Neural cell (in vitro differentiated cells): ENCODE measurements around the gene LY9. TPM values are rescaled to one million over a fixed set of nuclear protein-coding genes. Genes with fewer than 3 reads are reported as not detected.

Experiments used
- H2AFZ ChIP-seq: fragments of 200-600, 300-800 bp; sonication (generic), shearing (Covaris generic); 2 replicates; pipeline ENCODE4 v1.6.0; 2014; ENCODE audit warnings: low read depth, mild to moderate bottlenecking, antibody characterized with exemption, low read length, moderate library complexity
- H3F3A ChIP-seq: fragments of 200-600 bp; shearing (Covaris generic); 2 replicates; pipeline ENCODE4 v1.6.1; 2016; ENCODE audit warnings: mild to moderate bottlenecking, moderate library complexity, mixed read lengths, antibody characterized with exemption, low read length; ENCODE audit not compliant: insufficient read depth, poor library complexity, severe bottlenecking
- H3K27ac ChIP-seq: fragments of 200-600, 300-800 bp; sonication (generic), shearing (Covaris generic); 2 replicates; pipeline ENCODE4 v1.5.1; 2014; ENCODE audit warnings: mild to moderate bottlenecking, low read length, moderate library complexity
- H3K27me3 ChIP-seq: fragments of 300-800, 200-600 bp; sonication (generic), shearing (Covaris generic); 2 replicates; pipeline ENCODE4 v1.6.0; 2014; ENCODE audit warnings: mild to moderate bottlenecking, low read depth, low read length, moderate library complexity; ENCODE audit not compliant: insufficient read depth
- H3K36me3 ChIP-seq: fragments of 300-800, 200-600 bp; sonication (generic), shearing (Covaris generic); 2 replicates; pipeline ENCODE4 v1.5.1; 2014; ENCODE audit warnings: mild to moderate bottlenecking, antibody characterized with exemption, low read length, moderate library complexity; ENCODE audit not compliant: insufficient read depth
- H3K4me2 ChIP-seq: fragments of 300-800, 200-600 bp; sonication (generic), shearing (Covaris generic); 2 replicates; pipeline ENCODE4 v1.6.0; 2014; ENCODE audit warnings: mild to moderate bottlenecking, low read length
- H3K4me3 ChIP-seq: fragments of 300-800, 200-600 bp; sonication (generic), shearing (Covaris generic); 2 replicates; pipeline ENCODE4 v1.5.1; 2014; ENCODE audit warnings: mild to moderate bottlenecking, low read length, moderate library complexity
- H3K79me2 ChIP-seq: fragments of 200-600 bp; shearing (Covaris generic); replicated peaks from 2 replicates; pipeline ENCODE4 v1.6.0; 2014; ENCODE audit warnings: mild to moderate bottlenecking, low read length, moderate library complexity; ENCODE audit not compliant: insufficient read depth
- H3K9ac ChIP-seq: fragments of 300-800, 200-600 bp; sonication (generic), shearing (Covaris generic); 2 replicates; pipeline ENCODE4 v1.6.1; 2016; ENCODE audit warnings: mild to moderate bottlenecking, low read length, mixed read lengths
- H3K9me2 ChIP-seq: fragments of 200-600 bp; shearing (Covaris generic); 2 replicates; pipeline ENCODE4 v1.6.1; 2016; ENCODE audit warnings: mild to moderate bottlenecking, low read length, mixed read lengths; ENCODE audit not compliant: insufficient read depth
- H3K9me3 ChIP-seq: fragments of 200-600, 300-800 bp; sonication (generic), shearing (Covaris generic); 2 replicates; pipeline ENCODE4 v1.6.1; 2016; ENCODE audit warnings: mild to moderate bottlenecking, mixed run types, low read length, moderate library complexity, mixed read lengths
- H4K20me1 ChIP-seq: fragments of 200-600 bp; shearing (Covaris generic); 2 replicates; pipeline ENCODE4 v1.6.1; 2016; ENCODE audit warnings: mild to moderate bottlenecking, mixed run types; ENCODE audit not compliant: insufficient read depth
- EP300 ChIP-seq: fragments of 450-650 bp; conservative IDR thresholded peaks from 2 replicates; pipeline ENCODE4 v1.6.1; 2014; ENCODE audit warnings: antibody characterized with exemption, mild to moderate bottlenecking, moderate library complexity; ENCODE audit not compliant: poor library complexity, severe bottlenecking
- EZH2 ChIP-seq: fragments of 200-600, 300-800 bp; shearing (Covaris generic), sonication (generic); IDR thresholded peaks from 2 replicates; pipeline ENCODE4 v1.6.1; 2014; ENCODE audit warnings: antibody characterized with exemption, low read length, borderline replicate concordance, mild to moderate bottlenecking; ENCODE audit not compliant: insufficient read depth, poor library complexity, severe bottlenecking
- MXI1 ChIP-seq: fragments of 450-650 bp; conservative IDR thresholded peaks from 2 replicates; pipeline ENCODE4 v1.6.1; 2014; ENCODE audit warnings: antibody characterized with exemption, mild to moderate bottlenecking; ENCODE audit not compliant: poor library complexity, severe bottlenecking
- RAD21 ChIP-seq: fragments of 450-650 bp; conservative IDR thresholded peaks from 2 replicates; pipeline ENCODE4 v1.6.1; 2014; ENCODE audit warnings: antibody characterized with exemption, mild to moderate bottlenecking, moderate library complexity
- TAF1 ChIP-seq: IDR thresholded peaks from 2 replicates; pipeline ENCODE4 v1.6.1; 2012; ENCODE audit warnings: low read depth
- polyA plus RNA-seq: library from polyadenylated mRNA; depleted of rRNA; stranded (reverse); fragments of >200 nt; gene quantifications from 2 replicates; pipeline ENCODE4 v1.2.3, GENCODE V29; 2014
- TF ChIP-seq, protein P1 (sequence below): IDR thresholded peaks from 2 replicates; pipeline ENCODE4 v1.6.1; 2012; ENCODE audit warnings: borderline replicate concordance
- TF ChIP-seq, protein P2 (sequence below): fragments of 450-650 bp; IDR thresholded peaks from 2 replicates; pipeline ENCODE4 v1.5.1; 2014; ENCODE audit warnings: antibody characterized with exemption, mild to moderate bottlenecking, moderate library complexity; ENCODE audit not compliant: poor library complexity, severe bottlenecking

LY9 gene
- polyA plus RNA-seq, 1 donor from 2014 or later: not detected

DNA sequence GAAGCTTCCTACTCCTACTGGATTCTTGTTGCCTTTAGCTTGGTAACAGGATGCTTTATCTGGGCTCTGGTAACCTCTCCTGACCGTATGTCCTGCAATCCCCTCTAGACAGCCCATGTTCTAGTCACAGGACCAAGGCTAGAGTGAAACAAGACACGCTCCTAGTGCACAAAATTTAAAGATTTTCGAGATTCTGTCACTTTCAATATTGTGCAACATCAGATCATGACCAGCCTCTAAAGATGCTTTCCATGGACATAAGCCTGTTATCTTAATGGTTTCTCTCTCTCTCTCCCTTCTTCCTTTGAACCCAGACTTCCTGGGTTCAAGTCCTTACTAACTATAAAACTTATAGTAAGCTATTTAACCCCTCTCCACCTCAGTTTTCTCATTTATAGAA lies 1.6 kb upstream of the LY9 start:
- no peak for TF ChIP-seq MXI1
- TF ChIP-seq, protein P1, sequence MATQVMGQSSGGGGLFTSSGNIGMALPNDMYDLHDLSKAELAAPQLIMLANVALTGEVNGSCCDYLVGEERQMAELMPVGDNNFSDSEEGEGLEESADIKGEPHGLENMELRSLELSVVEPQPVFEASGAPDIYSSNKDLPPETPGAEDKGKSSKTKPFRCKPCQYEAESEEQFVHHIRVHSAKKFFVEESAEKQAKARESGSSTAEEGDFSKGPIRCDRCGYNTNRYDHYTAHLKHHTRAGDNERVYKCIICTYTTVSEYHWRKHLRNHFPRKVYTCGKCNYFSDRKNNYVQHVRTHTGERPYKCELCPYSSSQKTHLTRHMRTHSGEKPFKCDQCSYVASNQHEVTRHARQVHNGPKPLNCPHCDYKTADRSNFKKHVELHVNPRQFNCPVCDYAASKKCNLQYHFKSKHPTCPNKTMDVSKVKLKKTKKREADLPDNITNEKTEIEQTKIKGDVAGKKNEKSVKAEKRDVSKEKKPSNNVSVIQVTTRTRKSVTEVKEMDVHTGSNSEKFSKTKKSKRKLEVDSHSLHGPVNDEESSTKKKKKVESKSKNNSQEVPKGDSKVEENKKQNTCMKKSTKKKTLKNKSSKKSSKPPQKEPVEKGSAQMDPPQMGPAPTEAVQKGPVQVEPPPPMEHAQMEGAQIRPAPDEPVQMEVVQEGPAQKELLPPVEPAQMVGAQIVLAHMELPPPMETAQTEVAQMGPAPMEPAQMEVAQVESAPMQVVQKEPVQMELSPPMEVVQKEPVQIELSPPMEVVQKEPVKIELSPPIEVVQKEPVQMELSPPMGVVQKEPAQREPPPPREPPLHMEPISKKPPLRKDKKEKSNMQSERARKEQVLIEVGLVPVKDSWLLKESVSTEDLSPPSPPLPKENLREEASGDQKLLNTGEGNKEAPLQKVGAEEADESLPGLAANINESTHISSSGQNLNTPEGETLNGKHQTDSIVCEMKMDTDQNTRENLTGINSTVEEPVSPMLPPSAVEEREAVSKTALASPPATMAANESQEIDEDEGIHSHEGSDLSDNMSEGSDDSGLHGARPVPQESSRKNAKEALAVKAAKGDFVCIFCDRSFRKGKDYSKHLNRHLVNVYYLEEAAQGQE: no peak
- no peak for TF ChIP-seq EP300
- TF ChIP-seq RAD21: no peak
- no peak for TF ChIP-seq TAF1
- TF ChIP-seq, protein P2, sequence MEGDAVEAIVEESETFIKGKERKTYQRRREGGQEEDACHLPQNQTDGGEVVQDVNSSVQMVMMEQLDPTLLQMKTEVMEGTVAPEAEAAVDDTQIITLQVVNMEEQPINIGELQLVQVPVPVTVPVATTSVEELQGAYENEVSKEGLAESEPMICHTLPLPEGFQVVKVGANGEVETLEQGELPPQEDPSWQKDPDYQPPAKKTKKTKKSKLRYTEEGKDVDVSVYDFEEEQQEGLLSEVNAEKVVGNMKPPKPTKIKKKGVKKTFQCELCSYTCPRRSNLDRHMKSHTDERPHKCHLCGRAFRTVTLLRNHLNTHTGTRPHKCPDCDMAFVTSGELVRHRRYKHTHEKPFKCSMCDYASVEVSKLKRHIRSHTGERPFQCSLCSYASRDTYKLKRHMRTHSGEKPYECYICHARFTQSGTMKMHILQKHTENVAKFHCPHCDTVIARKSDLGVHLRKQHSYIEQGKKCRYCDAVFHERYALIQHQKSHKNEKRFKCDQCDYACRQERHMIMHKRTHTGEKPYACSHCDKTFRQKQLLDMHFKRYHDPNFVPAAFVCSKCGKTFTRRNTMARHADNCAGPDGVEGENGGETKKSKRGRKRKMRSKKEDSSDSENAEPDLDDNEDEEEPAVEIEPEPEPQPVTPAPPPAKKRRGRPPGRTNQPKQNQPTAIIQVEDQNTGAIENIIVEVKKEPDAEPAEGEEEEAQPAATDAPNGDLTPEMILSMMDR: no peak
- TF ChIP-seq EZH2: no peak
- H2AFZ ChIP-seq: no peak overlapping the region
- no peaks in the 10 kb centered on the region for H3K79me2 ChIP-seq
- no peaks in the 10 kb centered on the region for H3F3A ChIP-seq
- H3K4me3 ChIP-seq: no peak overlapping the region
- H3K9me3 ChIP-seq: no peaks in the 10 kb centered on the region
- H4K20me1 ChIP-seq: no peaks in the 10 kb centered on the region
- no peak overlapping the region for H3K4me2 ChIP-seq
- no peak overlapping the region for H3K27ac ChIP-seq
- H3K9me2 ChIP-seq: no peaks in the 10 kb centered on the region
- H3K9ac ChIP-seq: no peak overlapping the region
- no peaks in the 10 kb centered on the region for H3K27me3 ChIP-seq
- no peaks in the 10 kb centered on the region for H3K36me3 ChIP-seq

DNA sequence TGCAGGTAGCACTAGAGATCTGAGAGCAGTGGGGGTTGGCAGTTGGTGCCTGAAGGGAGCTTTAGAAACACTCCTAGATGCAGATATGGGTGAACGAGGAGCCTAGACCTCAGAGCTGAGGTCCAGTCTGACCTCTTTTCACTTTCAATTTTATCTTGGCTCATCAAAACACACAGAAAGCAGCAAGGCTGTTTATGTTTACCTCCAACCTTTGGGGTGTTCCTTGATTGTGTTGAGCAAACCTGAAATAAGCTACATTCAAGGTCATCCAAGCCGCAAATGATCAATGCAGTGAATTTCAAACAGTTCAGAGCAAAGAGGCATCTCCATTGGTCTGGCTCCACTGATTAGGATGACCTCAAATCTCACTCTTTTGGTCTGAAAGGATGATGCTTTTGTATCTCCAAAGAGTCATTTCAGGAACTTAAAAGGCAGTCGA lies 1.3 kb downstream of the LY9 start:
- no peaks in the 10 kb centered on the region for H4K20me1 ChIP-seq
- no peak overlapping the region for H3K9ac ChIP-seq
- no peaks in the 10 kb centered on the region for H3K9me2 ChIP-seq
- H3F3A ChIP-seq: no peaks in the 10 kb centered on the region
- no peak overlapping the region for H2AFZ ChIP-seq
- H3K27me3 ChIP-seq: no peaks in the 10 kb centered on the region
- H3K36me3 ChIP-seq: no peaks in the 10 kb centered on the region
- no peaks in the 10 kb centered on the region for H3K79me2 ChIP-seq
- no peak overlapping the region for H3K27ac ChIP-seq
- TF ChIP-seq, protein P2: no peak
- no peak for TF ChIP-seq RAD21
- TF ChIP-seq, protein P1: no peak
- no peak overlapping the region for H3K4me2 ChIP-seq
- H3K9me3 ChIP-seq: no peaks in the 10 kb centered on the region
- no peak overlapping the region for H3K4me3 ChIP-seq
